Fibroblast of mammary gland (primary cell): Measurements from ENCODE around the gene AUTS2.

ENCODE experiments used
- DNase-seq: peaks from one replicate; pipeline ENCODE4 v3.0.0-alpha.2; 2010; ENCODE audit warnings: low read depth
- H3K4me3 ChIP-seq: 2 replicates; pipeline ENCODE4 v1.5.1; 2011; ENCODE audit warnings: low read depth, mild to moderate bottlenecking, low read length, moderate library complexity; ENCODE audit not compliant: control insufficient read depth
- CTCF ChIP-seq: conservative IDR thresholded peaks from 2 replicates; pipeline ENCODE4 v1.5.1; 2011; ENCODE audit warnings: low read depth, low read length, inconsistent platforms; ENCODE audit not compliant: control insufficient read depth, insufficient read depth

Gene AUTS2

GRCh38 chr7:69812756-69813155 is 214.5 kb downstream of the AUTS2 start:
- no peak for DNase-seq
- no peak overlapping the region for H3K4me3 ChIP-seq
- no peak for TF ChIP-seq CTCF

GRCh38 chr7:69813637-69814240 is 215.5 kb downstream of the AUTS2 start:
- no peak overlapping the region for H3K4me3 ChIP-seq
- no peak for DNase-seq
- no peak for TF ChIP-seq CTCF

- TF ChIP-seq CTCF, result no peak
- H3K4me3 ChIP-seq, result no peak overlapping the region
- DNase-seq, result peak; percentile 49
Observed at GRCh38 chr7:69814421-69814962, 216.2 kb downstream of the AUTS2 start.

GRCh38 chr7:69816501-69816900 is 218.2 kb downstream of the AUTS2 start:
- H3K4me3 ChIP-seq, result no peak overlapping the region
- no peak for TF ChIP-seq CTCF
- no peak for DNase-seq

GRCh38 chr7:69817121-69817520 is 218.8 kb downstream of the AUTS2 start:
- peak; percentile 86 for DNase-seq
- H3K4me3 ChIP-seq, result no peak overlapping the region
- TF ChIP-seq CTCF, result no peak

GRCh38 chr7:69817841-69818635 is 219.8 kb downstream of the AUTS2 start:
- H3K4me3 ChIP-seq, result no peak overlapping the region
- DNase-seq, result no peak
- no peak for TF ChIP-seq CTCF
